Pancreas (tissue), 10 donors: ENCODE results near the gene LTO1. TPM values are rescaled to one million over a fixed set of nuclear protein-coding genes. Genes with fewer than 3 reads are reported as not detected.
A peak's percentile ranks its signal among the peaks of the same experiment; 100 is the strongest.

Experiments used
- ATAC-seq, 4 donors: fragments of 200-7000 bp; cut with Tn5 transposase; one replicate each; pipeline versions ENCODE4 v1.8.0 to v1.9.1; 2020; ENCODE audit warnings: mild to moderate bottlenecking in 4 of 4, moderate library complexity in 4 of 4
- DNase-seq, 6 donors: peaks; one replicate each; pipeline ENCODE4 v3.0.0-alpha.2; 2020
- FAIRE-seq: peaks from 2 replicates; lab custom pipeline; 2012; peaks lifted over from hg19 to GRCh38; lab: Jason Lieb, UNC
- H3K27ac ChIP-seq, 4 donors: fragments of 200-600 bp; sonication (generic); 1 replicate in 3 of 4; 2 replicates in 1 of 4; pipeline versions ENCODE4 v1.5.0 to v1.8.0; 2020
- H3K27me3 ChIP-seq, 4 donors: fragments of 200-600 bp; one replicate each; pipeline ENCODE4 v1.8.0; 2021
- H3K36me3 ChIP-seq, 3 donors: fragments of 200-600 bp; sonication (generic) in 1 of 3; one replicate each; pipeline versions ENCODE4 v1.5.0 to v1.8.0; 2020 to 2021
- H3K4me1 ChIP-seq, 3 donors: fragments of 200-600 bp; one replicate each; pipeline ENCODE4 v1.8.0; 2021
- H3K4me3 ChIP-seq, 4 donors: fragments of 200-600 bp; sonication (generic) in 2 of 4; one replicate each; pipeline versions ENCODE4 v1.5.0 to v1.8.0; 2020 to 2021
- H3K9me3 ChIP-seq, 4 donors: fragments of 200-600 bp; one replicate each; pipeline ENCODE4 v1.8.0; 2021
- CTCF ChIP-seq, 4 donors: fragments of 200-600 bp; sonication (generic) in 3 of 4; IDR thresholded peaks; one replicate each; pipeline versions ENCODE4 v1.5.0 to v1.8.0; 2021; ENCODE audit warnings: antibody characterized with exemption in 4 of 4
- WGBS, 2 donors: extraction: QIAGEN DNeasy Blood & Tissue Kit; methylation state at CpG; one replicate each; pipeline ENCODE4 v1.1.7; 2013; 5-methylcytosine and 5-hydroxymethylcytosine counted together
- intact Hi-C, 3 donors: fragments of 100-400 bp; cut with DNase I; formaldehyde crosslinking; loops; one replicate each; pipeline versions ENCODE4 v1.11.1 to v1.14.2; 2022
- polyA plus RNA-seq, 2 donors: library from polyadenylated mRNA; stranded (reverse); fragments of 200-250 nt; gene quantifications; one replicate each; pipeline ENCODE4 v1.2.3, GENCODE V29; 2013
- total RNA-seq, 6 donors: library from RNA; stranded (reverse); fragmentation: NEBNext Ultra II Directional in 4 of 6; extraction: Animal tissue kit (Norgen Biotek cat#: 25700) in 4 of 6; gene quantifications; one replicate each; pipeline versions ENCODE4 v1.2.1 to v1.2.4, GENCODE V29; 2021 to 2023
- donor health status: healthy with polysubstance abuse.
- donor health status: DM: no; HTN: no; CAD: no; lungs with moderate emphysema.
- donor health status: DM: no; HTN: no; CAD: no.
- donor health status: control.
- donor health status: control.
- donor health status: Bipolar disorder and iron deficiency.
- donor health status: DM: yes; HTN: yes; CAD: no.
- donor health status: DM: no; HTN: no; CAD: no.
- donor health status: DM: no; HTN: no; CAD: no.
- donor health status: DM: yes; HTN: yes; CAD: no.

Gene LTO1
- total and polyA plus RNA-seq, 8 donors, result 7.7 to 27.8 (median 12.2) TPM

DNA sequence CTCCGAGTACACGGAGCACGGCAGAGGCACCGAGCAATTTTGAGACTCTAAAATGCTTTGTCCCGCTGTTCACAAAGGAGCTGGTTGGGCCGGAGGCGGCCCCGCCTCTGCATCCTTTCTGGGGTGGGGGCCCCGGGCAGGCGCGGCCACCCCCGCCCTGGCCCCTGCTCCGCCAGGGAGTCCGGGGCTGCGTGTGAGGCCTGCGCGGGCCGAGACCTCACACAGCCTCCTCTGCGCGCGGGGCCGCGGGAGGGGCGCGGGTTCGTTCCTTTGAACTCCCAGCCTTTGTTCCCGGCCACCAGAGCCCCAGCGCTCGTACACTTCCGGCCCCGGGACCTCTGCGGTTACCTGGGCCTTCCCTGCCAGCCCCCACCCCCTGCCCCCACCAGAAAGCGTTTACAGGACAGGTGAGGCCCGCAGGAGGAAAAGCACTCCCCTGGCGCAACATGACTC lies 27.1 kb upstream of the LTO1 start:
- intact Hi-C loops, result no loop called here
- 4 to 7% methylated on average over 33 to 35 of the region's 35 CpGs for WGBS, 2 donors
- ATAC-seq (no peak), FAIRE-seq (no peak), DNase-seq (no peak)
- H3K27ac ChIP-seq, result no peak overlapping the region
- H3K4me1 ChIP-seq, result peaks cover 0 to 6% (median 0%) of the 10 kb centered on the region in 3 donors
- H3K36me3 ChIP-seq, result no peaks in the 10 kb centered on the region
- peaks cover 0 to 43% (median 11%) of the 10 kb centered on the region in 4 donors for H3K27me3 ChIP-seq
- no peak for TF ChIP-seq CTCF (IDR thresholded peaks at IDR 0.05)
- H3K9me3 ChIP-seq, result no peaks in the 10 kb centered on the region
- H3K4me3 ChIP-seq, result no peak overlapping the region

DNA sequence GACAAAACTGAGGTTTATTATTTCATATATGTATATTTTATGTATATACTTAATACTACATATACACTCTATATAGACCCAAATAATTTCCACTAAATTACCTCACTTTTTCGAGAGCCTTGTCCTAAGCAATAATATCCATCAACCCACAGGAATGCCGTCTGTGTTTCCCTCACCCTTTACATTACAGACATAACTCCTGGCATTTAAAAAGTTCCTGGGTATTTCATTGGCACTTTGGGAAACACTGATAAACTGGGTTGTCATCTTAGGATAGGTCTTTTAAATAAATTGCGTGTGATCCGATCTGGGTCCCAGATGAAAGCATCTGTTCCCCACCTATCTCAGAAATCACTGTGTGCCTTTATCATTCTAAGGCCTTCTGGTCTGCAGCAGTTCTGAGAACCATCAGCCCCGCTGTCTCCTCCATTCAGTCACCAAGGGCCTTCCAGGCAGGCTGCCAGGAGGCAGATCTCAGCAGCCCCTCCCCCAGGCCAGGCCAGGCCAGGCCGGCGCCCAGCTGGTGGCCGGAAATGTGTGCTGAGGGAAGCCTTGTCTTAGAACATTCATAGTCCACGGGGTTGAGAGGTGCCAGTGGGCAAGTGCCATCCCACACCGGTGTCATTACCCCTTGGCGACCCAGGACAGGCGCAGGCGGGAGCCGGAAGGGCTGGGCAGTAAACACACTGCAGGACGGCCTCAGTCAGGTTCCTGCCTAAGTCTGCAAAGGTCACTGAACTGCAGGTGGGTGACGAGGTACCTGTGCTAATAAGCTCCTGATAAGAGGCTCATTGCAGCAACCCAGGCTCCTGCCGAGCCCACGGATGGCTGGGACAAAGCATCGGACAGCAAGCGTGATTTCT lies 25.4 kb upstream of the LTO1 start:
- FAIRE-seq (no peak), DNase-seq (peak in 5 of 6 donors; percentile 44 to 82 (median 69)), ATAC-seq (peak; percentile 60 to 90 (median 85))
- no peaks in the 10 kb centered on the region for H3K9me3 ChIP-seq
- intact Hi-C loops, result no loop called here
- no peak overlapping the region for H3K4me3 ChIP-seq
- TF ChIP-seq CTCF (IDR thresholded peaks at IDR 0.05), result no peak
- no peak overlapping the region for H3K27ac ChIP-seq
- no peaks in the 10 kb centered on the region for H3K36me3 ChIP-seq
- 33 to 37% methylated on average over 20 of the region's 20 CpGs for WGBS, 2 donors
- peaks cover 0 to 38% (median 10%) of the 10 kb centered on the region in 4 donors for H3K27me3 ChIP-seq
- H3K4me1 ChIP-seq, result peaks cover 0 to 6% (median 0%) of the 10 kb centered on the region in 3 donors

- WGBS, 2 donors, result 75 to 84% methylated on average over 13 of the region's 13 CpGs
- TF ChIP-seq CTCF (IDR thresholded peaks at IDR 0.05), result no peak
- no peaks in the 10 kb centered on the region for H3K36me3 ChIP-seq
- no peak for DNase-seq
- H3K27me3 ChIP-seq, result peaks cover 0 to 26% (median 4%) of the 10 kb centered on the region in 4 donors
- no peak for FAIRE-seq
- ATAC-seq, result no peak
- peaks cover 0 to 4% (median 0%) of the 10 kb centered on the region in 3 donors for H3K4me1 ChIP-seq
- no peaks in the 10 kb centered on the region for H3K9me3 ChIP-seq
- H3K4me3 ChIP-seq, result no peak overlapping the region
- intact Hi-C loops, result no loop called here
- no peak overlapping the region for H3K27ac ChIP-seq
These were observed 24.1 kb upstream of the LTO1 start for GRCh38 chr11:69699213-69699612.

GRCh38 chr11:69698362-69698761 lies 23.2 kb upstream of the LTO1 start:
- intact Hi-C loops, result no loop called here
- no peaks in the 10 kb centered on the region for H3K36me3 ChIP-seq
- no peak for TF ChIP-seq CTCF (IDR thresholded peaks at IDR 0.05)
- ATAC-seq, result no peak
- peaks cover 0 to 18% (median 0%) of the 10 kb centered on the region in 4 donors for H3K27me3 ChIP-seq
- no peaks in the 10 kb centered on the region for H3K9me3 ChIP-seq
- no peak for FAIRE-seq
- no peak overlapping the region for H3K4me3 ChIP-seq
- no peak for DNase-seq
- 72 to 87% methylated on average over 2 of the region's 2 CpGs for WGBS, 2 donors
- H3K27ac ChIP-seq, result no peak overlapping the region
- peaks cover 0 to 4% (median 0%) of the 10 kb centered on the region in 3 donors for H3K4me1 ChIP-seq

DNA sequence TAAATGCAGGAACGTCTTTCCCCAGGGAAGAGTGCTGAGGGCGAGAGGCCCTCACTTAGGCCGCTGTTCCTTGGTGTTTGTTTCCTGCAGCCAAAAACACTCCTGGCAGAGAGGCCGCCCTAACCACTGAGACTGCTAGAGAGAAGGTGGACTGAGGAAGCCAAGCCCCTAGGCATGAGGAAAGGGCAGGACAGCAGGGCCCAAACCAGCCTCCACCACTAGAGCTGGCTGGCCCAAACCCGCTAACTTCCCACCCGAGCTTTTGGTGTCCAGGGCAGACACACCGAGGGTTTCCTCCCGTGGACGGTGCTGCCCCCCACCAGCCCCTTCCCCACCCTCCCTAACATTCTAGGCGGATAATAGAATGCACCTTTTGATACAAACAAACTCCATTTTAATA lies 22.7 kb upstream of the LTO1 start:
- Histone ChIP-seq H3K4me1 (peaks cover 0 to 4% (median 0%) of the 10 kb centered on the region in 3 donors), H3K36me3 (no peaks in the 10 kb centered on the region), H3K4me3 (no peak overlapping the region), H3K27me3 (peaks cover 0 to 13% (median 0%) of the 10 kb centered on the region in 4 donors), H3K9me3 (no peaks in the 10 kb centered on the region), H3K27ac (no peak overlapping the region)
- intact Hi-C loops, result no loop called here
- no peak for TF ChIP-seq CTCF (IDR thresholded peaks at IDR 0.05)
- no peak for FAIRE-seq
- no peak for DNase-seq
- ATAC-seq, result no peak
- WGBS, 2 donors, result 72 to 84% methylated on average over 10 of the region's 10 CpGs
